ENCODE measurements around the gene KCNQ1.

KCNQ1 gene

DNA sequence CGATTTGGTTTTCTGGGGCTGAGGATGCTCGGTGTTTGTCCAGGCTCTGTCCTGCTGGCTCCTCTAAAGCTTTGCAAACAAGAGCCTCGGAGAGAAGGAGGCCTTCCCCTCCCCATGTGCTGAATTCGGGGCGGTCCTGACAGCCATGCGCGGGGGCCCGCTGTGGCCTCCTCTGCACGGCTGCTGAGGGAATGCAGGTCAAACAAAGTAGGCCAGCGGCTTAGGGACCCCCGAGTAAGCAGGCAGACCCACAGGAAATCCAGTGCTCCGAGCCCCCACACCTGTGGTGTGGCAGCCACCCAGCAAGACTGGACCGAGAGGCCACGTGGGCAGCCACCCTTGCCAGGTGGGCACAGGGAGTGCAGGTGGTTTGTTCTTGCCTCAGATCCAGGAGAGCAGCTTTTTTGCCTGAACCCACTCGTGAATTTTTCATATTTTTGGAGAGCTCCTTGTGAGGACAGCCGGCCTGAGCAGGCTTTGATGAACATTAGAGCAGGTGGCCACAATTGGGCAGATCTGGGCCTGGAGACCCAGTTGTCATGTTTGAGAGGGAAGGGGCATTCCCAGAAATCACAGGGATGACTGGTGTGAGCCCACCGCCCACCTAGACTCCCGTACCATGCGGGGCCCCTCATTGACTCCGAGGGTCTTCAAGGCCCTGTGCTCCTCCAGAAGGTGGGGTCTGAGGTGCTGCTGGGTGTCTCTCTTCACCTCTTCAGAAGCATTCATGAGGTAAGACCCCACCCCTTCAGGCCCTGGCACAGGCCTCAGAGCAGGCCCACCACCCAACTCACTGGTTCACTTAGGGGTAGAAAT is 298.0 kb downstream of the KCNQ1 start:
- TF ChIP-seq, protein P1, sequence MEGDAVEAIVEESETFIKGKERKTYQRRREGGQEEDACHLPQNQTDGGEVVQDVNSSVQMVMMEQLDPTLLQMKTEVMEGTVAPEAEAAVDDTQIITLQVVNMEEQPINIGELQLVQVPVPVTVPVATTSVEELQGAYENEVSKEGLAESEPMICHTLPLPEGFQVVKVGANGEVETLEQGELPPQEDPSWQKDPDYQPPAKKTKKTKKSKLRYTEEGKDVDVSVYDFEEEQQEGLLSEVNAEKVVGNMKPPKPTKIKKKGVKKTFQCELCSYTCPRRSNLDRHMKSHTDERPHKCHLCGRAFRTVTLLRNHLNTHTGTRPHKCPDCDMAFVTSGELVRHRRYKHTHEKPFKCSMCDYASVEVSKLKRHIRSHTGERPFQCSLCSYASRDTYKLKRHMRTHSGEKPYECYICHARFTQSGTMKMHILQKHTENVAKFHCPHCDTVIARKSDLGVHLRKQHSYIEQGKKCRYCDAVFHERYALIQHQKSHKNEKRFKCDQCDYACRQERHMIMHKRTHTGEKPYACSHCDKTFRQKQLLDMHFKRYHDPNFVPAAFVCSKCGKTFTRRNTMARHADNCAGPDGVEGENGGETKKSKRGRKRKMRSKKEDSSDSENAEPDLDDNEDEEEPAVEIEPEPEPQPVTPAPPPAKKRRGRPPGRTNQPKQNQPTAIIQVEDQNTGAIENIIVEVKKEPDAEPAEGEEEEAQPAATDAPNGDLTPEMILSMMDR (IDR thresholded peaks at IDR 0.05), result no peak

DNA sequence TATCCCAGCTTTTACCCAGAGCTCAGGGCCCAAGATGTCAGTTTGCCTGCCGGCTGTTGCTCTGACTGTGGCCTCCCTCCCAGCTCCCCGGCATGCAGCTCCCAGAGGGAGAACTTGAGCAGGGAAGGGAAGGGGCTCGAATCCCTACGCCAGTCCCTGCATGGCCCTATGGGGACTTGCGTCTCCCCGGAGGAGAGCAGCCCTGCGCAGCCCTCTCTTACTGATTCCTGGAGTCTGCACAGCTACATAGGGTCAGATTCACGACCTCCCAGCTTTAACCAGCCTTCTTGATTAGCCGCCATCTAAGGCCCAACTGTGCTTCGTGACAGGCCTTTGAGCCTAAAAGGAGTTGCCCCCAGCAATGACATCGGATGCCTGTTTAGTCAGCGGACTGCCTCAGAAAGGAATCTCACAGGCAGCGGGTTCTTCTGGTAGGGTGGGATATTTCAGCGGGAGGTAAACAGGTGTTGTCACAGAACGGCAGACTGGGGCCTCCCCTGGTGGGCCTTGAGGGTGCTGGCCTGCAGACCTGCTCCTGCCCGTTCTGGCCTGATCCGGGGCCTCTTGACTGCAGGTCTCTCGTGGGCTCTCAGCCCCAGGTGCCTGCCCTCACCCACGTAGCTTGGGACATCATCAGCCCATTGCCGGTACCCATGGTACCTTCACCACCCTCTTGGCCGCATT is 298.8 kb downstream of the KCNQ1 start:
- TF ChIP-seq, protein P1 (IDR thresholded peaks at IDR 0.05), result no peak

DNA sequence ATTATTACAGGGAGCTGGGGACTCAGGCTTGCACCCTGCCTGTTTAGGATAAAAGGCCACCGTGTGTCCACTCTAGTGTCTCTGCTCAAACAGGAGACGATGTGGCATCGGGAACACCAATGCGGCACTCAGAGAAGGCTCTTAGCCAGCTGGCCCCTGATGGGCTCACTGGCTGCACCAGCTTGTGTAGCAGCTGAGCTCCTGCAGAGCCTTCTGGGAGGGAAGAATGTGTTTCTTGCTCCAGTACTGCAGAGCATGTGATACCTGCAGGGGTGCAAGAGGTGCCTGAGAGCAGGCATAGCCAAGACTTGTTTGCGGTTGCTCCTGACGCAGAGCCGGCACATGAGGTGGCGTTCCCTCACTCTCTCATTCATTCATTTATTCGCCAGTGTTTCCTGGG is 299.4 kb downstream of the KCNQ1 start:
- TF ChIP-seq, protein P1 (IDR thresholded peaks at IDR 0.05), result no peak

DNA sequence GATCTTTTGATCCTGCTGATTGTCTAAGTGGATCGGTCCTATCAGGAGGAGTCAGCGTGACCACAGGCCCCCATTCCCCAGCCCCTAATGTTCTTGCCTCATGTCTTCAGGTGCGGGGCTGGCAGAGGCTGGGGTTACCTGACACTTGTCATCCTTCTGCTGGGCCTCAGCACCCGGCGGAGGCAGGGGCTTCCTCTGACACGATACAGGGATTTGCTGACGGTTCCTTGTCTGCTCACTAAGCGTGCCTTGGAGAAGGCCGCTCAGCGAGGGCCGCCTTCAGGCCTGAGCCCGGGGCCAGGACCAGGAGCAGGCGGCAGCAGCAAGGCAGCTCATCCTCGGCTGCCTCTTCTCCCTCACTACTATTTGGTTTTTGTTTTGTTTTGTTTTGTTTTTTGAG is 300.7 kb downstream of the KCNQ1 start:
- TF ChIP-seq, protein P1 (IDR thresholded peaks at IDR 0.05), result no peak

DNA sequence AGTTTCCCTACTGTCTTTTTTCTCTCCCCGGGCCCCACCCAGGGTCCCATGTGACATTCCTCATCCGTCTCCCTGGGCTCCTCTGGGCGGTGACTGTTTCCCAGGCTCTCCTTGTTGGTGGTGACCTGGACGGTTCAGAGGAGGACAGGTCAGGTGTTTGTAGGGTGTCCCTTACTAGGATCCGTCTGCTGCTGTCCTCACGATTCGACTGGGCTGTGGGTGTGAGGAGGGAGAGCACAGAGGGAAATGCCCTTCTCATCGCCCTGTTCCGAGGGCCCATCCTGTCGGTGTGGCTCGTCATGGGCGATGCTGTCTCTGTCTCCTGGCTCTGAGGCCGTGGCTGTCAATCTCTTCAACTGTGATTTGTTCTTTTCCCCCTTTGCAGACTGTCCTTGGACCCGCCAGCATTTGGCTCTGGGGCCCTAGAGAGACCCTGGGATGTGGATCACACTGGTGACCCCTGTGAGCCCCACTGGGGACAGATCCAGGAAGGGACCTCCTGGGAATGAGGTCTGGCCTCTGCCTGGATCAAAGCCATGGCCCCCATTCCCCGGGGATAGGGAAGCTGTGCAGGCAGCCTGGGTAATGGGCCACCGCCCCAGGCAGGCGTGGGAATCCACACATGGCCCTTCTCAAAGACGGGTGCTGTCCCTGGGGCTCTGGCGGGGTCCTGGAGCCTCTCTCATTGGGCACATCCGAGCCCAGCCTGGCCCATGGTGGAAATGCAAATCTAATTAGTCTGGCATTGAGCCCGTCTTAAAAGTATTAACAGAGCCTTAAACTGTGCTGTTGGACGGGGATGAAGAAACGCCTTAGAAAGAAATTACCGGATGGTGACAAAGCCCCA is 301.8 kb downstream of the KCNQ1 start:
- TF ChIP-seq, protein P1 (IDR thresholded peaks at IDR 0.05), result no peak

DNA sequence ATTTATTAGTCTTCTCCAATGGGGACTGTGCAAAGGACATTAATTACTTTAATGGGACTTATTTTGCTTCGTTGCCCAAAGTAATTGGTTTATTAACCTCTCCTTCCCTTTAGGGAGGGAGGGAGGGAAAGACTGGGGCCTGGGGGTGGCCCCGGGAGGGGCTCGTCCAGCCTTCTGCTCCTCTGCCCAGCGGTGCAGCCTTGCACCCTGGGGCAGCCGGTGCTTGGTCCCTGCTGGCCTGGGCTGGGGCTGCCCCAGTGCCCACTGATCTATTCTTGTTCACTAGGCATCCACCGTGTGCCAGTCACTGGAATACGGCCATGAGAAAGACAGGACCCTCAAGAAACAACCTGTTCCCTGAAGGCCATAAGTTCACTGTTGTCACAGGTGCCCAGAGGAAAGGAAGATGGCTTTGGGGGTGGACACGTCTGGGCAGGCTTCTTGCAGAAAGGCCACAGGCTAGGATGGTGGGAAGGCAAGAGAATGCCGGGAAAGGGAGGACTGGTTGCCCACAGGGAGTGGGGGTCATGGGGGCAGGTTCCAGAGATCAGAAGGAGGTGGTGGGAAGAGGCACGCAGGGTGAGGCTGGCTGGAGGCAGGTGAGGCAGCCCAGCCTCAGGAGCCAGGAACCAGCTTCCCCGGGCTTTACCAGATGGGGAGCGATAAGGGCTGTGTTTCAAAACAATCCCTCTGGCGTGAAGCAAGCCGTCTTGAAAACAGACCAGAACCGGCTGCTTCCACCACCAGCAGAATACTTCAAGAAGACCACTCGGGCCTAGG is 302.6 kb downstream of the KCNQ1 start:
- TF ChIP-seq, protein P1 (IDR thresholded peaks at IDR 0.05), result no peak
